Measurements from ENCODE around the gene TMEM260.
A peak's percentile ranks its signal among the peaks of the same experiment; 100 is the strongest.

The TMEM260 gene

GRCh38 chr14:56648508-56649301 lies 69.1 kb downstream of the TMEM260 start:
- no peak for TF ChIP-seq CTCF (IDR thresholded peaks at IDR 0.05)

GRCh38 chr14:56649382-56649781 lies 69.8 kb downstream of the TMEM260 start:
- TF ChIP-seq CTCF (IDR thresholded peaks at IDR 0.05), result no peak

- no peak for TF ChIP-seq CTCF (IDR thresholded peaks at IDR 0.05)
These were observed 70.5 kb downstream of the TMEM260 start for GRCh38 chr14:56650048-56650447.

- no peak for TF ChIP-seq CTCF (IDR thresholded peaks at IDR 0.05)
These were observed 71.4 kb downstream of the TMEM260 start for GRCh38 chr14:56650979-56651378.

GRCh38 chr14:56657604-56658003 lies 78.0 kb downstream of the TMEM260 start:
- no peak for TF ChIP-seq CTCF (IDR thresholded peaks at IDR 0.05)

GRCh38 chr14:56659378-56659777 lies 79.8 kb downstream of the TMEM260 start:
- TF ChIP-seq CTCF (IDR thresholded peaks at IDR 0.05), result no peak

GRCh38 chr14:56659964-56660551 lies 80.5 kb downstream of the TMEM260 start:
- peak; percentile 84 for TF ChIP-seq CTCF (IDR thresholded peaks at IDR 0.05)

Measured in LNCAP (cell line).